ENCODE data around the gene TRIAP1. TPM values are rescaled to one million over a fixed set of nuclear protein-coding genes. Genes with fewer than 3 reads are reported as not detected.
"Not testable (repeated sequence)": the region's sequence is repeated elsewhere in the genome, so short reads cannot be mapped to it uniquely, and the experiment has no call there.

The TRIAP1 gene
- 14.4 TPM for total RNA-seq

DNA sequence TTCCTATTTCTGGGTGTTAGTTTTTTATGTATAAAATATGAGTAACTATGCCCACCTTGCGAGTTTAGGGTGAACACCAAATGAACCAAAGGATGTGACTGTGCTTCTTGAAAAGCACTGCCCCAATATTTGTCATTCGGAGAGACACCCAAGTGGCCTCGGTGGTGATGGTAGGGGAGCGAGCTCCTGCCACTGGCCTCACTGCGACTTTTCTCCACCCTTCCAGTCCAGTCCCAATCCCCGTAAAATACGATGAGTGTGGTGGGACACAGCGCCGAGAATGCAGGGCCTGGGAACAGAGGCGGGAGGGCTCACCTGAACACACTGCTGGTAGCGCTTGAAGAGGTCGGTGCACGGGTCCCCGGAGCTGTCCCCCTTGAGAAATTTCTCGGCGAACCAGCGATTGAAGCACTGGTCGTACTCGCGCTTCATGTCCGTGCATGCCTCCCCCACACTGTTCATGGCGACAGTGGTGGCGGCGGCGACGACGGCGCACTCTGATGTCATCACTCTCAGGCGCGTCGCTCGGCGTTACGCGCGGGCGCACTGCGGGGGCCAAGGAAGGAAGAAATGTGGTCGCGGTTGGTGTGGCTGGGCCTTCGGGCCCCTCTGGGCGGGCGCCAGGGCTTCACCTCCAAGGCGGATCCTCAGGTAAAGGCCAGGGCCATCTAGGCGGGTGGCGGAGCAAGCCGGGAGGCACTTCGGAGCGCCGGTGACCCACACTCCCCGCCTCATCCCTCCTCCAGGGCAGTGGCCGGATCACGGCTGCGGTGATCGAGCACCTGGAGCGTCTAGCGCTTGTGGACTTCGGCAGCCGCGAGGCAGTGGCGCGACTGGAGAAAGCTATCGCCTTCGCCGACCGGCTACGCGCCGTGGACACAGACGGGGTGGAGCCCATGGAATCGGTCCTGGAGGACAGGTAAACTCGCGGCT is at the start of gene TRIAP1, which contains the start of gene GATC:
TSS of gene TRIAP1 (minus strand) at position 474 of the 933 bp plus-strand sequence. CDS start at position 462, 12 bp downstream.
TSS of gene GATC (plus strand) at position 534 of the 933 bp plus-strand sequence. CDS start at position 571, 37 bp downstream.
- peak; percentile 73 for DNase-seq

DNA sequence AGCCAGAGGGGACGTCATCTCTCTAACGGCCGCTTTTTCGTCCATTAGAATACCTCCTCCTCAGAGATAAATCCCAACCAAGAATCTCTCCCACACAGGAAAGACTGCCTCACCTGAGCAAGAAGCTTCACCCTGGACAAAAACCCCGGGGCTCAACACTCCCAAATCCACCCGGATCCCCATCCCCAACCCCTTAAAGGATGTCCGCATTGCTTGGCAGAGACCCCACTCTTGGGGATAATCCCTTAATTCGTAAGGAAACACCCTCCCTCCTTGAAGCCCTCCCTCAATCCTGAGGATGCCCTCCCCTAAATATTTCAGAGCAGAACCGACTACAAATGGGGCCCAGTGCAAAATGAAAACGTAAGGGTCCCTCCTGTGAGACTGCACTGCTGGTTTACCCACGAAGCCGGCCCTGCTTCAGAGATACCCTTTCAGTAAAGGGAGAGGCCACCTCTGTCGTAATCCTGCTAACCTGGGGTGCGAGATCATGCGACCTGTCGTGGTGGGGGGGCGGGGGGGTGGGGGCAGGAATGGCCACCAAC is 49.1 kb upstream of the TRIAP1 start:
- no peak for DNase-seq

DNA sequence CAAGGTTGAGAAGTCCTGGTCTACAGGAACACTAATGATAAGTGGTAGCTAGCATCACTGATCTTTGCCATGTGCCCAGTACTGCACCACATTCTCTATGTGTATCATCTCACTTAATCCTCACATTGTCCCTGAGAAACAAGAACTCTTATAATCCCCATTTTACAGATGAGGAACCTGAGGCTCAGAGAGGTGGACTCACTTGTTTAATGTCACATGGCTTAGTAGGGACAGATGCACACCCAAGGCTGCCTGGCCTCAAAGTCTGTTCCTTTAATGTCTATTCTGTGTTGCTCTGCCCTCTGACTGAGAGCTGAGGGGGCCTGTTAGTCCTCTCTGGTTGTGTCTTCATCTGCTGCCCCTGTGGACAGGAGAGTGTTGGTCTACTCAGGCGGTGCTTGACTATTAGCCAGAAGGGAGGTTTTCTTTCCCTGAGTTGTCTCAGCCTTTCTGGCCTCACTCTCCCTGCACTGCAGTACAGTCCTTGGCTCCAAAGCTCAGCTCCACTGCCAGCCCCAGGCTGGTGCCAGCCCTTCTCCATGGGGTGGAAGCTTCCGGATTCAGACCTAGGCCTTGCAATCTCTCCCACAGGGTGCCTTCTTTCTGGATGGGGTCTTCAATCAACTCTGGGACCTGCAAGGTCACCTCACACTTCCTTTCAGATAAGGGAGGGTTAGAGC is 44.8 kb upstream of the TRIAP1 start:
- DNase-seq, result no peak

DNA sequence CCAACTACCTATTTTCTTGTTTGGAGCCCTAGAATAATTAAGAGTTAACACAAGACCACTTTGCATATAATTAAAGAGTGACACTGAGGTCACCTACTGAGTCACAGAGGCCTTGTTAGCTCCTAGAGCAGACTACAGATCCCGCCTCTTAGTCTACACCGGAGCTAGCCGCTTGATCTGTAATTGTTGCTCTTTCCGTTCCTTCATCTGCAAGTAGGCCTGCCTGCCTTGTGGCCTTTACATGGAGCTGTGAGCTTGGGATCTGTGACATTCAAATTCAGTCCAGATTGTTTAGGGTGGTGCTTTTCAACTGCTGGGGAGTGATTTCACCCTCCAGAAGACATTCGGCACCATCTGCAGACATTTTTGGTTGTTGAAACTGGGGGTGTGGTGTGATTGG is 44.1 kb upstream of the TRIAP1 start:
- no peak for DNase-seq

DNA sequence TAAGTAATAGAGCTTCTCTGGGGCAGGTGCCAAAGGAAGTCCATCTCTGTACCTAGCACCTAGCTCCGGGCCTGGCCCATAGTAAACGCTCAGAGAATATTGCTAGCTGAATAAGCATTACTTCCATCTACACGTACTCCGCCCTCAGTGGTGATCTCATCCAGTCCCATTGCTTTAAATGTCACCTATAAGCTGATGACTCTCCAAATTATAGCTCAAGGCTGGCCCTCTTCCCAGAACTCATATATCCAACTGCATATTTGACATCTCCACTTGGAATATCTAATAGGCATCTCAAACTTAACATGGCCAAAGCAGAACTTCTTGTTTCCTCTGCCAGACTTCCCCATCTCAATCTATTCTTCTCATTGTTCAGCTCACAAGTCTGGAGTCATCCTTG is 42.8 kb upstream of the TRIAP1 start:
- no peak for DNase-seq

DNA sequence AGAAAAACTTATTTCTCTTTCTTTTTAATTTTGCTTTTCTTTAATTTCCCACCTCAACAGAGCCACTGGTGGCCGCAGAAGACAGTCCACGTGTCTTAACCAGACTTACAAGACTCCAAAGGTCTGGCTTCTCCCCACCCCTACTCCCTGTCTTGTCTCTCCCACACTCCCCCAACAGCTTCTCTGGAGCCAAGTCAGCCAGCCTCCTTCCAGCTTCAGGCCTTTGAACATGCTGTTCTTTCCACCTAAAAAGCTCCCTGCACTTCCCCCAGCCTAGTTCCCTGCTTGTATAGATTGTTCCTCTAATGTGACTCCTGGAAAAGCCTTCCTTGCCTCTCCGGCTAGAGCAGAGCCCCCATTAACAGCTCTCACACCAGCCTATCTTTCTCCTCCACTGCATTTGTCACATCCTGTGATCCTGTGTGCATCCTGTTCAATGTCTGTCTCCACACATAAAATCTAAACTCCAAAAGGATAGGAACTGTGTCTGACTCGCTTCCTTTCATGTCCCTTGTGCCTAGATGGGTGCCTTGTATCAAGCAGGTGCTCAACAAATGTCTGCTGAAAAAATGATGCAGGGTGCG is 42.0 kb upstream of the TRIAP1 start:
- no peak for DNase-seq

DNA sequence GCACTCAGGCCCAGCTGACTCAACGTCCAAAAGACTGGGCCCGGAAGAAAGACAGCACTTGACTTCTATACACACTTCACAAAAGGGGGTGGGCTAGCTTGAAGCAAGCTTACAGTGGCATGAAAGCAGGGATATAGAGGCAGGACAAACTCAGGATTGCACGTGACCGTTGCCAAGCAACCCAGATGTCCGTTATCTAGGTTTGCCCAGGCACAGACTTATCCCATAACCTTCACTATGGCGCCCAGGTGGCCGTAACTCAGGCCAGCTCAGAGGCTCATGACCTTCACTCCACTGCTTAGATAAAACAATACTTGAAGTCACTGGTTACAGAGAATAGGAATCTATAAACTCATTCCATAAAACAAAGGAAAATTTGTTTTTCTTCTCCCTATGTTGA is 41.4 kb upstream of the TRIAP1 start:
- not testable (repeated sequence) for DNase-seq

DNA sequence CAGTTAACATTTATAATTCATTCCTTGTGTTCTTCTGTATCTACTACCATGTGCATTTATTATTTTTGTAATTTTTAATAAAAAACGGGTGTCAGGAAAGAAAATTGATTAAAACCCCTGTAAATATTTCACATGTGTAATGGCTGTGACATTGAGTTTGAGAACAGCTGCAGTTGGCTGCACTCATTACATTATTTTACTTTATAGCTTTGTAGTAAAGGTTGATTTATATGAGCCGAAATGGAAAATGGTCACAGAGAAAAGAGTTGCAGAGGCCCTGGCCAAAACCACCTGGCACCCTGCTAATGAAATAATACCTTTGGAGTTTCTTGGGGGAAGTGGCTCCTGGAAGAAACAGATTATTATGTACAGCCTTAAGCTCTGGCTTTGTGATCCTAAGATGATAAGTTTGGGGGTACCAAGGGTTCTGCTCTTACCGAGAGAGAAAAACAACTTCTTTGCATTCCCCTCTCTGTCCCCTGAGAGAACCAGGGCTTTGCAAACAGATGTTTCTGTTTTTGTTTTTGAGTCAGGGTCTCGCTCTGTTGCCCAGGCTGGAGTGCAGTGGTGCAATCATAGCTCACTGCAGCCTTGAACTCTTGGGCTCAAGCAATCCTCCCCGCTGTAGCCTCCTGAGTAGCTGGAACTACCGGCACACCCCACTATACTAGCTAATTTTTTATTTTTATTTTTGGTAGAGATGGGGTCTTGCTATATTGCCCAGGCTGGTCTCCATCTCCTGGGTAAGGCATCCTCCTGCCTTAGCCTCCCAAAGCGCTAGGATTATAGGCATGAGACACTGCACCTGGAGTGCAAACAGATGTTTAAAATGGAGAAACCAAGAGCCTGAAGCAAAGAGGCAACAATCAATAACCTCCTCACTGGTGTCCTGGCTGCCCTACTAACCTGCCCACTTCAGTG is 40.0 kb upstream of the TRIAP1 start:
- no peak for DNase-seq

DNA sequence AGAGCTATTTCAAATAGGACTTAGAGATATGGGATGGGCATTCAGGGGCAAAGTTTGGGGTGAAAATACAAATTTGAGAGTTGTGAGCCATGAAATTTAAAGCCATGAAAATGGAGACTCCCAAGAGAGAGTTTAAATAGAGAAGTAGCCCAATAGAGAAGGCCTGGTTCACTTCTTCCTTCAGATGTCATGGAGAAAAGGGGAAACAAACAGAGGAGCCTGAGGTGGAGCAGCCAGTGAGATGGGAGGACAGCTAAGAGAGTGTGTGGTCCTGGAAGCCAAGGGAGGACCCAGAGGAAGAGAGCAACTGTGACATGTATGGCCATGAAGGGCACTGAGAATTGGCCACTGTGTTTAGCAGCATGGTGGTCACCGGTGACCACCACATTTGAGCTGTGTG is 37.4 kb upstream of the TRIAP1 start:
- no peak for DNase-seq

DNA sequence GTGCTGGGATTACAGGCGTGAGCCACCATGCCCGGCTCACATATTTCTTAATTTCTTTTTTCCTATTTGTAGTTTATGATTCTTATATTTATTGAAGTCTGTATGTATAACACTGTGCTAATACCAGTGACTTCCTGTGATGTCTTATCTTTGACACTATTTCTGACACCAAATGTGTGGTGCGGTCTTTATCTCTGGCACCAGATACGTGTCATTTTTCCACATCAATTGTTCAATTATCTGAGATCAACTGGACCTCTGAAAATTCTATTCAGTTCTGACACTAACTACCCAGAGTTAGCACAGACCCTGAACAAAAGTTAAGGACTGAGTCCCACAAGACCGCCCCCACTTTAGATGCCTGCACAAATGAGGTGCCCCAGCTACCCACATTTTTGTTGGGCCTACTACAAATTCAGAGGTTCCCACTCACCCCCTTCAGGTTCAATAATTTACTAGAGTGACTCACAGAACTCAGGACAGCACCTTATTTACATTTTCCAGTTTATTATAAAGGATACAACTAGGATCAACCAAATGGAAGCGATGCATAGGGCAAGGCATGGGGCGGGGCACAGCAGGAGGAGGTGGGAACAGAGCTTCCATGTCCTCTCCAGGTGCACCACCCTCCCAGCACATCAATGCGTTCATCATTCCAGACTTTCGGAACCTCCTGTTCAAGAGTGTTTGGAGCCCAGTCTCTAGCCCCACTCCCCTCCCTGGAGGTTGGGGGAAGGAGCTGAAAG is 35.0 kb upstream of the TRIAP1 start:
- DNase-seq, result no peak

DNA sequence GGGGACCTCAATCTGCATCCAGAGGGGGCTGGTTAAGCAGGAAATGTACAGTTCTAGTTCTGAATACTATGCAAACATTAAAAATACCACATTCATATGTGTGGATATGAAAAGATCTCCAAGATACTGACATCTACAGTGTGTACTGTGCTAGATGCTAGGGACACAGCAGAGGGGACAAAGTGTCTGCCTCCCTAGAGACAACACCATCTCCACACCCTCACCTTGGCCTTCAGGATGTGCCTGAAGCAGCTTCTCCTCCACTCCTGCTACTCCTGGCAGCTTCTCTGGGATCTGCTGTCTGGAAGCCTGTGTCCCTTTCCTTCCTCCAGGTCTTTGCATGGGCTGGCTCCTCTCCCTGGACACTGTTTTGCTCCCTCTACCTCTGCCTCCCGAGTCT is 34.0 kb upstream of the TRIAP1 start:
- no peak for DNase-seq

DNA sequence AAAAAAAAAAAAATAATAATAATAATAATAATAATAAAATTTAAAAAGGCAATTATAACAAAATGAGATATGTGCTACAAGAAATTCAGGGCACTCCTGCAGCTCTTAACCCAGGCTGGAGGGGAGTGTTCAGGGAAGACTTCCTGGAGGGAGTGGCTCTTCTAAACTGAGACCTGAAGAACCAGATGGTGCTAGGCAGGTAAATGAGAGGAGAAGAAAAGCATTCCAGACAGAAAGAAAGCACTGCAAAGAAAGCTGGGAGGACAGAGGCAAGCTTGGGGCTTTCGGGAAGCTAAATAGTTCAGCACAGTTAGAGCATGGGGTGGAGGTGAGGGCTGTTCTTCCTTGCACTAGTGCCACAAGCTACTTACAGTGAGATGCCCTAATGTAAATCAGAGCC is 33.3 kb upstream of the TRIAP1 start:
- no peak for DNase-seq

DNA sequence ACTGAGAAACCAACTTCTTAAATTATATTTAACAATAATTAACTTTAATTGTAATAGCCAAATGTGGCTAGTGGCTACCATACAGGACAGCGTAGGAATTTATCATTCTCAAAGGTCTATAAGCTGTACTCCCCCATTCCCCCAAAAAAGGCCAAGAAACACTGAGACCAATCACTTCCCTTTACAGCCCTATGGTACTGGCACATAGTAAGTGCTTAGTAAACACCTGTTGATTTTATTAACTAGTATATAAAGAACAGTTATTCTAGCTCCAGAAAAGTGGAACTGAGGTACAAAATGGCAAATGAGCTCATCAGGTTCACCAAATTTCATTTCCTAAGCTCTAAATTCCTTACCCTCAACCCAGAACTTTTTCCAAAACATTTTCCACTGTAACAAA is 29.5 kb upstream of the TRIAP1 start:
- DNase-seq, result no peak

DNA sequence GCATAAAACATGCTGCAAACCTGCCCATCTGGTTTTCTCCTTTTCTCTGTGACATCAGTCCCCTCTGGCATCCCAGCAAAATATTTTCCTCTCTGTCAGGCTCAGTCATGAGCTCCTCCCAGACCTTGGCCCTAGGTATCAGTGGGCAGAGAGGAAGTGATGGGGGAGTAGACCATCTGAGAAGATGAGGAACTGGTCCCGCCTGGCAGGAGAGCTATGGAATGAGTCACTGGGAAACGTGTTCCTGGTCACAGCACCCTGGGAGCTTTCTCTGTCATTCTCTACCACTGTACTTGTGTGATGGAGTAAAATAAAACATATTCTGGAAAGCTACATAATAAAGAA is 28.4 kb upstream of the TRIAP1 start:
- DNase-seq, result peak; percentile 8

DNA sequence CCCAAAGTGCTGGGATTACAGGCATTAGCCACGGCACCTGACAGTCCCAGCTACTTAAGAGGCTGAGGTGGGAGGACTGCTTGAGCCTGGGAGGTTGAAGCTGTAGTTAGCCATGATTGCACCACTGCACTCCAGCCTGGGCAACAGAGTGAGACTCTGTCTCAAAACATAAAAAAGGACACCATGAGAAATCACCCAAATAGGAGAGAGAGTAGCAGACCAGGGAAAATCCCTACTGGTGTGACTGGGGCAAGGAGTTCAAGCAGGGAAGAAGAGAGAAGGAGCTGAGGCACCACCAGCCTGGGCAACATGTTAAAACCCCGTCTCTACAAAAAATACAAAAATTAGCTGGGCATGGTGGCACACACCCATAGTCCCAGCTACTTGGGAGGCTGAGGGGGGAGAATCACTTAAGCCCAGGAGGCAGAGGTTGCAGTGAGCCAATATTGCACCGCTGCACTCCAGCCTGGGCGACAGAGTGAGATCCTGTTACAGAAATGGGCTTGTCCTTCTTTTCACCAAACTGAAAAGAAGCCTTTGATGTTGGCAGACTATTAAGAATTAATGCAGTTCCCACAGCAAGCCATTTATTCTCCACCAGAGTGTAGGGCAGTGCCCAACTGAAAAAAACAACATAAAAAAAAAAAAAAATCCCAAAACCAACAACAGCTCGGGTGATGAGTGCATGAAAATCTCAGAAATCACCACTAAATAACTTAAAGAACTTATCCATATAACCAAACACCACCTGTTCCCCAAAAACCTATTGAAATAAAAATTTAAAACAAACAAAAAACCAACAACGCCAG is 27.8 kb upstream of the TRIAP1 start:
- no peak for DNase-seq

DNA sequence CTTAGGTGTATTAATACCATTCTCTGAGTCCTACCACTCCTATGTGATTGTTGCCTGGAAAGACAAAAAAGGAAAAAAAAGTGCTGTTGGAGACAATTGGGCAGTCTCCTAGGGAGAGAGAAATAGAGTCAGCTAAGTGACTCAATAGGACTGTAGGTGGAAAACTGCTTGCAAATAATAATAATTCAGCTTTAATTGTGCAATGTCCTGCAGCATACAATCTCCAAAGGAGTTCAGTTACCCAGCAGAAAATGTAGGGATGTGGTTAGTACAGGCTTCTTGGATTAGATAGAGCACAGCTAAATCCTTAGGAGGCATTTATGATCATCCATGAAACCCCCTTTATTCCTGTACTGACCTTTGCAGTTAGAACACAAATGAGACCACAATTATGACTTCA is 26.3 kb upstream of the TRIAP1 start:
- no peak for DNase-seq

DNA sequence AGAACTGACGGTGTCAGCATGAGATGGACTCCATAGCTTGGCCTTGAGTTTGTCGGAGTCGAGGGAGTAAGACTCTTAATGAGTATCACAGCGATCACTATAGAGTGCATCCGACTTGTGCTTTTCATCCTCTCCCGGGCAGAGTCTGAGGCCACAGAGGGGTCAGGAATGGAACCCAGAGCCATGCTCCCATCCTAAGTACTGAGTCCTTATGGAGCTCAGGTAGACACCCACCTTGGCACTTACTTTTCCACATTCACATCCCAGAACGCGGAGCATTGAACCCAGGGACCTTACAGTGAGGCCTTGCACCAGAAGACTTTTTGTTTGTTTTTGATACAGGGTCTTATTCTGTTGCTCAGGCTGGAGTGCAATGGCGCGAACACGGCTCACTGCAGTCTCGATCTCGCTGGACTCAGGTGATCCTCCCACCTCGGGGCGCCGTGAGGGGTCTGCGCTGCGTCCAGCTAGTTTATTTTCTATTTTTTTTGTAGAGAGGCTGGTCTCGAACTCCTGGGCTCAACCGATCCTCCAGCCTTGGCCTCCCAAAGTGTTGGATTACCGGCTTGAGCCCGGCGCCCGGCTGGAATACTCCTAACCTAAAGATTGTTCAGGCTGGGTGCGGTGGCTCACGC is 24.1 kb upstream of the TRIAP1 start:
- DNase-seq, result no peak

DNA sequence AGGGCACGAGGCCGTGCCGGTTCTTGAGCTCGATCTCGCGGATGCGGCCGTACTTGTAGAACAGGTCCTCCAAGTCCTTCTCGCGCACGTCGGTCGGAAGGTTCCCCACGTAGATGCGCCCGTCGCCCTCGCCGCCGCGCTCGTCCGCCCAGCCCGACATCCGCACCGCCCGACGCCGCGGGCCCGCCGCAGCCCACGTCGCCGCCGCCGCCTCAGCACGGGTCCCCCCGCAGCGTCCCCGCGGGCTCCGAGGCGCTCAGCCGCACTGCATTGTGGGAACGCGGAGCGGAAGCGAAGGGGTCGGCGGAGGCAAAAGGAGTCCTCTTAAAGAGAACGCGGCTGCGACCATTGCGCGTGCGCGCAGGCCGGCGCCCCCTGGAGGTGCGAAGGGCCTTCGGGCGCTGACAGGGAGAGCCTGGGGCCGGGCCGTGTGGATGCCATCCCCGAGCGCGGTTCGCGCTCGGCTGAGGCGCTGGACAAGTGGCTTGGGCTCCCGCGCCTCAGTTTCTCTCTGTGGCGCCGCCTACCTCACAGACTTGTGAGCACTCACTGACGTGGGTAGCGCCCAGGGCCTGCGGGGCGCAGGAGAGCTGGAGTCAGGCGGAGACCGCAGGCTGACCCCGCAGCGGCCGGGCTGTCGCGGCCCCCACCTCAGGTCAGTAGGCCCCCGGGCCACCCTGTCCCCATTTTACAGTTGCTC is 23.4 kb upstream of the TRIAP1 start, which contains the start of gene SRSF9:
TSS of gene SRSF9 (minus strand) at position 299 of the 700 bp plus-strand sequence. CDS start at position 160, 139 bp downstream.
- DNase-seq, result peak; percentile 92

All from skin of body (tissue), 2 donors.